Measurements from ENCODE around the gene CCNB3.
"Not testable (repeated sequence)": the region's sequence is repeated elsewhere in the genome, so short reads cannot be mapped to it uniquely, and the experiment has no call there.

The CCNB3 gene

GRCh38 chrX:50200907-50201306 is 3.7 kb upstream of the CCNB3 start, which contains the start of gene AKAP4:
Gene AKAP4, minus strand, starts transcription at chrX:50201007. Its CDS starts 118 bp downstream, at chrX:50200889.
- TF ChIP-seq CTCF (IDR thresholded peaks at IDR 0.05; ENCODE audit: low read depth, low read length) = no peak
- DNase-seq (ENCODE audit: low read depth, low spot score) = no peak
- no peak within 1 kb of the TSS for H3K4me3 ChIP-seq (ENCODE audit: low read depth, low read length)
- in situ Hi-C loops (cut with HindIII; ENCODE audit: low sequenced_read_pairs) = no loop called here

DNA sequence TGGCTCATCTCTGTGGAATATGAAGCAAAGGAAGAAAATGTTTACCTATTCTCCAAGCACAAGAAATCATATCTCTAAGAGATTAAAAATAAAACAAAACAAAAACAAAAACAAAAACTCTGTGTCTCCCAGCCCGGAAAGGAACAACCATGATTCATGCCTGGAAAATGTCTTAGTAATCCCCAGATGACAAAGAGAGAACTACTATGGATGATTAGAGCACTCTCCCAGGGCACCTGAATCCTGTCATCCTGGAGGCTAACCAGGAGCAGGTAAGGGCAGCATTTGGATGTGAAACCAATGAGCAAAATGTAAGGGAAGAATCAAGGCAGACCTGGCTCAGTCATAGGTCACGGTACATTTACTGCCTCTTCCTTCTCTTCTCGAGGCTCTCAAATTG is 2.0 kb upstream of the CCNB3 start:
- no peak overlapping the region for H3K4me3 ChIP-seq (ENCODE audit: low read depth, low read length)
- no peak for DNase-seq (ENCODE audit: low read depth, low spot score)
- TF ChIP-seq CTCF (IDR thresholded peaks at IDR 0.05; ENCODE audit: low read depth, low read length) = no peak
- in situ Hi-C loops (cut with HindIII; ENCODE audit: low sequenced_read_pairs) = no loop called here

GRCh38 chrX:50206753-50207152 is 2.2 kb downstream of the CCNB3 start:
- TF ChIP-seq CTCF (IDR thresholded peaks at IDR 0.05; ENCODE audit: low read depth, low read length) = no peak
- in situ Hi-C loops (cut with HindIII; ENCODE audit: low sequenced_read_pairs) = no loop called here
- no peak for DNase-seq (ENCODE audit: low read depth, low spot score)
- H3K4me3 ChIP-seq (ENCODE audit: low read depth, low read length) = no peak overlapping the region

DNA sequence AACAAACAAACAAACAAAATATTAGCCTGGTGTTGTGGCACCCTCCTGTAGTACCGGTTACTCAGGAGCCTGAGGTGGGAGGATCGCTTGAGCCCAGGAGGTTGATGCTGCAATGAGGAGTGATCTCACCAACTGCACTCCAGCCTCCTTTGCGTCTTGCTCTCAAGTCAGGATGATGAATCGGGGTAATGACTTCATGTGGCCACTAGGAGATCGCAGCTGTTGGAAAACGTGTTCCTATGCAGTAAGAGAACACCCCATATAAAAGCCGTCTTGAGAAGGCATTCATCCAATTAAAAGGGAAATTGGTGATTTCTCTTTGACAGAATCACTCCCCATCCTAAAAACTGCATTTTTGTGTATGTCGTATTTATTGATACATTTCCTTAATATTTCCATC is 6.9 kb downstream of the CCNB3 start:
- no peak for DNase-seq (ENCODE audit: low read depth, low spot score)
- in situ Hi-C loops (cut with HindIII; ENCODE audit: low sequenced_read_pairs) = no loop called here
- peak; percentile 19 for TF ChIP-seq CTCF (IDR thresholded peaks at IDR 0.05; ENCODE audit: low read depth, low read length)
- H3K4me3 ChIP-seq (ENCODE audit: low read depth, low read length) = no peak overlapping the region

DNA sequence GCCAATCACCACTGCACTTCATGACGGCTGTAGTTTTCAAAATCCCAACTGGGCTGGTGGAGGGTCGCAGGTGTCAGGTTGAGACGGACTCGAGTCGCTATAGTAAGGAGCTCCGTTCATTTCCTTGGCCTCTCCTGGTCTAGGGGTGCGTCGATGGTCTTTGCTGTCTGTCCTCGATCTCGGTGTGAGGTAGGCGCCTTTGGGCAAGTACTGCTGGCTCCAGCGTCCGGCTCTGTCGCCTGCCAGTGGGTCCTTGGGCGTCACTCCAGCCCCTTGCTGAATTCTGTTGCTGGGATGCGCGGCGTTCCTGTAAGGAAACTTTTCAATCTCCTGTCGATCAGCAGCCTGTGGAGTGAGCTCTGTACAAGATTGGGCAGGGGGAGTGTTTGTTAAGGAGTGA is 76.7 kb downstream of the CCNB3 start:
- no peak for TF ChIP-seq CTCF (IDR thresholded peaks at IDR 0.05; ENCODE audit: low read depth, low read length)
- in situ Hi-C loops (cut with HindIII; ENCODE audit: low sequenced_read_pairs) = no loop called here
- DNase-seq (ENCODE audit: low read depth, low spot score) = no peak
- no peak overlapping the region for H3K4me3 ChIP-seq (ENCODE audit: low read depth, low read length)

DNA sequence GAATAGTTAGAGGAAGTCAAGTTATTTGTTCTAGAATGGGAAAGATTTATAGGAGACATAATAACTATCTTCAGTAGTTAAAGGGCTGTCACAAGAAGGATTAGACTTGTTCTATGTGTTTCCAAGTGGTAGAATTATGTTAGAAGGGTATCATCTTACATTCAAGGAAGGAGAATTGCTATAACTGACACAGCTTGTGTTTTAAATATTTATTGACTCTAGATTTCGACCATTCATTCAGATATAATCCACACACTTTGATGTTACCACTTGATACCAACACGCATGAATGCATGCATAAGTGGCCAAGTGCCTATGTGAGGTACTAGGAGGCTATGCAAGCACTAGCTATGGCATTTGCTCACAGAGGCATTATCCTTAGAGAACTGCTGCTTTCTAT is 122.7 kb downstream of the CCNB3 start:
- no peak for TF ChIP-seq CTCF (IDR thresholded peaks at IDR 0.05; ENCODE audit: low read depth, low read length)
- in situ Hi-C loops (cut with HindIII; ENCODE audit: low sequenced_read_pairs) = no loop called here
- no peak overlapping the region for H3K4me3 ChIP-seq (ENCODE audit: low read depth, low read length)
- no peak for DNase-seq (ENCODE audit: low read depth, low spot score)

GRCh38 chrX:50332668-50333067 is 128.1 kb downstream of the CCNB3 start:
- in situ Hi-C loops (cut with HindIII; ENCODE audit: low sequenced_read_pairs); H3K4me3 ChIP-seq (ENCODE audit: low read depth, low read length); DNase-seq (ENCODE audit: low read depth, low spot score): not testable (repeated sequence)

All from astrocyte of the spinal cord (primary cell).